ENCODE results near the gene KLHDC8A.
"Not testable (repeated sequence)": the region's sequence is repeated elsewhere in the genome, so short reads cannot be mapped to it uniquely, and the experiment has no call there.

The KLHDC8A gene, protein sequence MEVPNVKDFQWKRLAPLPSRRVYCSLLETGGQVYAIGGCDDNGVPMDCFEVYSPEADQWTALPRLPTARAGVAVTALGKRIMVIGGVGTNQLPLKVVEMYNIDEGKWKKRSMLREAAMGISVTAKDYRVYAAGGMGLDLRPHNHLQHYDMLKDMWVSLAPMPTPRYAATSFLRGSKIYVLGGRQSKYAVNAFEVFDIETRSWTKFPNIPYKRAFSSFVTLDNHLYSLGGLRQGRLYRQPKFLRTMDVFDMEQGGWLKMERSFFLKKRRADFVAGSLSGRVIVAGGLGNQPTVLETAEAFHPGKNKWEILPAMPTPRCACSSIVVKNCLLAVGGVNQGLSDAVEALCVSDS

DNA sequence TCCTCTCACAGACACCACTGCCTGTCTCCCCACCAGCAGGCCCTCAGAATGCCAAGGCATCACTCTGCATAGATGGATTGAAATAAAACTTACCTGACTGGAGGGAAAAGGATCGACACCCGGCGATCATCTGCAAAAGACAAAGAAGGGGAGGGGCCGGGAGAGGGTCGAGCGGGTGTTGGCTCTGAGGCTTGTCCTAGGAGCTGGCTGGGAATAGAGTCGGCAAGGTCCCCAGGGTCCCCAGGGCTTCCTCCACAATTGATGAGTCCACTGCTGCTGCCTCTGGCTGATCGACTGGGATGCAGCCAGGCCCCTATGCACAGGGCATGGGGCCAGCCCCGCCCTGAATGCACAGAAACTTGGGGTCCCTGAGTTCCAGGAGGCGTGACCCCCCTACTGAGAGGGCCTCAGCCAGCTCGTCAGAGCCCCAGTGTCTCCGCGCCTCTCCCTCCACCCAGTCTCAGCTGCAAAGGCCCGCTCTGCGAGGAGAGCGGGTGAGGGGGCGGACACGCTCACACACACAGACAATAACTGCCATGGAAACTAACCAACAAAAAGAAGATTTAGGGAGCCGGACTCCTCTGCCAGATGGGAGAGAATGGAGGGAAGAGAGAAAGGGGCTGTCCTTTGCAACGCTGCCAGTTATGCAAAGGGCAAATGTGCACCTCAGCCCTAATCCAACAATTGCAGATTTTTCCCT is at the start of gene KLHDC8A:
Gene KLHDC8A, minus strand, starts transcription at position 483 of the 700 bp plus-strand sequence. CDS start 13,318 bp downstream, outside the sequence.
- DNase-seq: no peak

DNA sequence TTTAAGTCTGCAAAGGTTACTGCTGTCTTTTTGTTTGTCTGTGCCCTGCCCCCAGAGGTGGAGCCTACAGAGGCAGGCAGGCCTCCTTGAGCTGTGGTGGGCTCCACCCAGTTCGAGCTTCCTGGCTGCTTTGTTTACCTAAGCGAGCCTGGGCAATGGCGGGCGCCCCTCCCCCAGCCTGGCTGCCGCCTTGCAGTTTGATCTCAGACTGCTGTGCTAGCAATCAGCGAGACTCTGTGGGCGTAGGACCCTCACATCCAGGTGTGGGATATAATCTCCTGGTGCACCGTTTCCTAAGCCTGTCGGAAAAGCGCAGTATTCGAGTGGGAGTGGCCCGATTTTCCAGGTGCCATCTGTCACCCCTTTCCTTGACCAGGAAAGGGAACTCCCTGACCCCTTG is 49.5 kb upstream of the KLHDC8A start:
- not testable (repeated sequence) for DNase-seq

DNA sequence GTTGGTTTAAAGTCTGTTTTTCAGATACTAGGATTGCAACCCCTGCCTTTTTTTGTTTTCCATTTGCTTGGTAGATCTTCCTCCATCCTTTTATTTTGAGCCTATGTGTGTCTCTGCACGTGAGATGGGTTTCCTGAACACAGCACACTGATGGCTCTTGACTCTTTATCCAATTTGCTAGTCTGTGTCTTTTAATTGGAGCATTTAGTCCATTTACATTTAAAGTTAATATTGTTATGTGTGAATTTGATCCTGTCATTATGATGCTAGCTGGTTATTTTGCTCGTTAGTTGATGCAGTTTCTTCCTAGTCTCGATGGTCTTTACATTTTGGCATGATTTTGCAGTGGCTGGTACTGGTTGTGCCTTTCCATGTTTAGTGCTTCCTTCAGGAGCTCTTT is 47.8 kb upstream of the KLHDC8A start:
- DNase-seq: not testable (repeated sequence)

DNA sequence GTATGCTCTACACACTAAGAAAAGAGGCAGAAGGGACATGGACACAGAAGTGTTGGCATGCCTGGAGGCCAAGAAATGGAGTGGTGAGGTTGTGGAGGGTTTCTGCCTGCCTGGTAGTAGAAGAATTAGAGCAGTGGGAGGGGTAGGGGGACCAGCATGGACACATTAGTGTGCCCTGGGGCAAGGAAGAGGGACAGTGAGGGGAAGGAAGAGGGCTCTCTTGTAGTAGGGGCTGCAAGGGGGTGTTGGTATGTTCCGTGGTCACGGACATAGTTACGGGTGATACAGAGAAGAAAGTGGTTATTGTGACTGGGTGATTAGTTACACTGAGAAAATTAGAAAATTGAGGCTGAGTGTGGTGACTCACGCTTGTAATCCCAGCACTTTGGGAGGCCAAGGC is 41.9 kb upstream of the KLHDC8A start:
- no peak for DNase-seq

DNA sequence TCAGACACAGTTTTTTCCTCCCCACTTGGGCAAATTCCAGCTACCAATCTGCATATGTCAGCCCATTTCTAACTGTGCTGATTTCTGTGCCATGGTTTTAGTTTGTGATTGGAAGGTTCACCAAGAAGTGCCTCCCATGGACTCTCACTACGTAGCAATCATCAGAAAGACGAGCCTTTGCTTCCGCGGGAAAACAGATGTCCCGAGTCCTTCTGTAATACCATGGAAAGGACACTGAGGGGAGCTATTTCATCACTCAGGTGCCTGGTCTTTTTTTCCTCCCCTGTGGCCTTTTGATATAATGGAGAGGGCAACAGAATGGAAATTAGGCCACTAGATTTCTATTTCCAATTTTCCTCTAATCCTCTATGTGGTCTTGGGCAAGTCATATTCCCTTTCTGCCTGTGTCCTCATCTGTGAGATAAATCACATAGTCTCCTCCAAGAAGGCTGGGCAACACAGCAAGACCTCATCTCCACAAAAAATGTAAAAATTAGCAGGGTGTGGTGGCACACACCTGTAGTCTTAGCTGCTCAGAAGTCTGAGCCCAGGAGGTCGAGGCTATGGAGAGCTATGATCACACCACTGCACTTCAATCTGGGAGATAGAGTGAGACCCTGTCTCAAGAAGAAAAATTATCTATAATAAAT is 40.4 kb upstream of the KLHDC8A start:
- DNase-seq: peak; percentile 4

DNA sequence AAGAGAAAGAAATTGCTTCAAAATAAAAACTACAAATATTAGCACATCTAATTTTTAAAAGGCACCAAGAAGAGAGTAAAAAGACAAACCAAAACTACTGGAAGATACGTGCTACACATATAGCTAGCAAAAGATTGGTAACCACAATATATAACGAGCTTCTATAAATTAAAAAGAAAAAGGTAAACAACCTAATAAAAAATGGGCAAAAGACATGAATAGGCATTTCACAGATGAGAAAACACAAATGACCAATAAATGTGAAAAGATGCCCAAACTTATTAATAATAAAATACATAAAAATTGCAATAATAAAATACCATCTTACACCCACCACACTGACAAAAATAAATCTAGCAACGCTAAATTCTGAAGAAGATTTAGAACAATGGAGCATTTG is 38.9 kb upstream of the KLHDC8A start:
- no peak for DNase-seq

DNA sequence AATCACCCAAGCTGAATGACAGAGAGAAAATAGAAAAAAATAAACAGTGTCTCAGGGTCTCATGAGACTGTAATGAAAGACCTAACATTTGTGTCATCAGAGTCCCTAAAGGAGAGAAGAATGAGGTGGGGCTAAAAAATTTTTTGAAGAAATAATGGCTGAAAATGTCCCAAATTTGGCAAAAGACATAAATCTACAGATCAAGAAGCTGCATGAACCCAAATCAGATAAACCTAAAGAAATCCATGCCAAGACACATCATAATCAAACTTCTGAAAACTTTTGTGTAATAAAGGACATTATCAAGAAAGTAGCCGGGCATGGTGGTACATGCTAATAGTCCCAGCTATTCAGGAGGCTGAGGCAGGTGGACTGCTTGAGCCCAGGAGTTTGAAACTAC is 35.9 kb upstream of the KLHDC8A start:
- DNase-seq: no peak

DNA sequence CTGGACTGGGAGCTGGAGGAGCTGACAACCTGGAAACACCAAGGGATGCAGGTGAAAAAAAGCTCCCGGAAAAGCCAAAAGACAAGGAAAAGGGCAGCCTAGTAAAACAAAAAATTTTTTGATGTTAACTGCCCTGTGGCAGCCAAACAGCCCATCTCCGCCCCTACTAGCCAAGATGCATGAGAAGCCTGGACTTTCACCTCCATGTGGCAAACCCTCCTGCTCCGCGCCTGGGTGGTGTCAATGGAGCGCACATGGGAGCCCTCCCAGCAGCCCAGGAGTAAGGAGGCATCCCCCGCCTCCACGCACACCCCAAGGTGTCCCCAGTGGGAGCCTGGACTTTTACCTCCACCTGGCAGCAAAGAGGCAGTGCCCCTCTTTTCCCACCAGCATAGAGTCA is 34.7 kb upstream of the KLHDC8A start:
- DNase-seq: no peak

DNA sequence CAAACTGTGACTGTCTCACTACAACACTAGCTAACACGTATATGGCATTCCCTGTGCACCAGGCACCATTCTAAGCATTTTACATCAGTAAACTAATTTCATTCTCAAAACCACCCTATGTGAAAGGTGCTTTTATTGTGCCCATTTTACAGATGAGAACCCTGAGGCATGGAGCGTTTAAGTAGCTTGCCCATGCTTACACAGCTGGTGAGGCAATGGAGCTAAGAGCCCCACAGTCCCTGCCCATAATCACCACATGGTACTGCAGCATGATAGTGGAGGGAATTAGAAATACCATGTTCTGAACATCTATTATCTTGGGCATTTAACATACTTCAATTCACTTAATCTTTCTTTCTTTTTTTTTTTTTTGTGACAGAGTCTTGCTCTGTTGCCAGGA is 31.1 kb upstream of the KLHDC8A start:
- DNase-seq: no peak

DNA sequence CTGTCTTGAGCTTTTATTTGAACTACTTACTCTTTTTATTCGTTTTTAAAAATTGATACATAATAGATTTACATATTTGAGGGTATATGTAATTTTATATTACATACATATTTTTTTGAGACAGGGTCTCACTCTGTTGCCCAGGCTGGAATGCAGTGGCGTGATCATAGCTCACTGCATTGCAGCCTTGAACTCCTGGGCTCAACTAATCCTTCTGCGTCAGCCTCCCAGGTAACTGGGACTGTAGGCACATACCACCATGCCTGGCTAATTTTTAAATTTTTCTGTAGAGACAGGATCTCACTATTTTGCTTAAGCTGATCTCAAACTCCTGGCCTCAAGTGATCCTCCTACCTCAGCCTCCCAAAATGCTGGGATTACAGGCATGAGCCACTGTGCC is 26.3 kb upstream of the KLHDC8A start:
- not testable (repeated sequence) for DNase-seq

DNA sequence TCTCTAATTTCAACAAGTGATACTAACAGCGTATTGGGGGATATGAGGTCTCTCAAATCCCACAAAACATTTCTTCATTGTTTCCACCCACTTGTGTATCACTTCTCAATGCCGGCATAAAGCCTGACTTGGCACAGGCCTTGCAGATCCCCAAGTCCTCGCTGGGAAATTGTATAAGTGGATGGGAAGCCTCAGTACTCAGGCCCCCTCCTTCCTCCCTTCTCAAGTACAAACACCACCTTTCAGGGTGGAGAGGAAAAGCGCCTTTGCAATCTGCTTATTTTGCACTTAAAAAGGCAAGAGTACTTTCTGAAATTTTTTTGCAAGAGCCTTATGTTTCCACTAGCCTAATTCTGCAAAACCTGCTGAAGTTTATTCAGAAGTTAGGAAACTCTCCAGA is 25.8 kb upstream of the KLHDC8A start:
- no peak for DNase-seq

DNA sequence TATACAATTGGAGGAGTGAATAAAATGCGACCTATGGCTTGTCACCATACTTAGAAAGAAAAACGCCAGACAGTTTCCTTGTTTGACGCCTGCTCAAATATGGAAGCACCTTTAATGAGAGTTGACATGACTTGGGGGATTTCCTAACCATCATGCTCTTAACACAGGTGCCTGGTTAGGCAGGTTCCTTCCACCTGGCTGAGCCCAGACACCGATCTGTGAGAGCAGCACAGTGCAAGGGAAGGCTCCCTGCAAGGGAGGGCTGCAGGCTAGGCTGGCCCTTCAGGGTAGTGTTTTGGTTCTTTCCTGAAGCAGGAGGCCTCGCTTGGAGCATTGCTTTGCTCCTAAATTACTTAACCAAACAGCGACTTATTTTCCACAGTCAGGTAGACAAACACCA is 24.6 kb upstream of the KLHDC8A start:
- DNase-seq: no peak

DNA sequence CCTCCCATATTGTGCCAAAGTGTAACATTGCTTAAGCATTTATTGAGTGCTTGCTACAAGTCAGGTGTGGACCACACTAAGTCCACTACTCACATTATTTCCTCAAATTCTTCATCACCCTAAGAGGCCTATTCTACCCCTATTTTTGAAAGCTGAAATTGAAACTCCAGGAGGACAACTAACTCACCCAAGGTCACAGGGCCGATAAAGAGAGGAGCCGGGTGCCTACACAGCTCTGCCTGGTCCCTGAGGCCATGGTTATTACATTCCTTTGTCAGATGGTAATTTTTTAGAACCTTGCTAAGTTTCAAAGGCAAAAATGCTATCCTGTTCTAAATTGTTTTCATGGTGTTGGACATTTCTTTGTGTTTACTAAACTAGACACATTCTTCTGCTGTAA is 24.2 kb upstream of the KLHDC8A start:
- no peak for DNase-seq

DNA sequence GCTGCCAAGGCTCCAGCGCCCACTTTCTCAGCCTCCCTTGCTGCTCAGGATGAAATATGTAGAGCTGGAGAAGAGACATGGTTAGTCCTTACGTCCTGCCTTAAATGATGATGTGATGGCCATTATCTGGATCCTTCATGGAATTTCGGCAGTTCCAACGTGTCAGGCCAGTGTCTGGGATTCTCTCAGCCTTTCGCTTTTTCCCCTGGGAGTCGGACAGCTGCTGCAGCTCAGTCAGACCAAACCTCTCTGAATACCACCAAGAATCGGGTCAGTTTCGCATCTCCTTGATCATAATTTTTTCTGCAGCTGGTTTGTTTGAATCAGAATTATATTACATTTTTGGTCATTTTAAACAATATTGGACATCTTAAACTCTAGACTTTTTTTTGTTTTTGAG is 22.3 kb upstream of the KLHDC8A start:
- no peak for DNase-seq

DNA sequence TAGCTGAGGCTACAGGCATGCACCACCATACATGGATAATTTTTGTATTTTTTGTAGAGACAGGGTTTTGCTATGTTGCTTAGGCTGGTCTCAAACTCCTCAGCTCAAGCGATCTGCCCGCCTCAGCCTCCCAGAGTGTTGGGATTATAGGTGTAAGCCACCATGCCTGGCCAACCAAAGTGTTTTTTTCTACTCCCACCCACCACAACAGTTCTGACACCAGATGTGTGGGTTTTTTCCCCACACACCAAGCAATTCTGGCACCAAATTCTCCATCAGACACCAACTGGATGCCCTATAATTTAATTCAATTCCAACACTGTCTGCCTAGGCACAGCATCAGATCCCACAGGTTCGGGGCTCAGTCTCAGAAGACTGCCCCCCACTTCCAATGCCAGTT is 20.6 kb upstream of the KLHDC8A start:
- no peak for DNase-seq

DNA sequence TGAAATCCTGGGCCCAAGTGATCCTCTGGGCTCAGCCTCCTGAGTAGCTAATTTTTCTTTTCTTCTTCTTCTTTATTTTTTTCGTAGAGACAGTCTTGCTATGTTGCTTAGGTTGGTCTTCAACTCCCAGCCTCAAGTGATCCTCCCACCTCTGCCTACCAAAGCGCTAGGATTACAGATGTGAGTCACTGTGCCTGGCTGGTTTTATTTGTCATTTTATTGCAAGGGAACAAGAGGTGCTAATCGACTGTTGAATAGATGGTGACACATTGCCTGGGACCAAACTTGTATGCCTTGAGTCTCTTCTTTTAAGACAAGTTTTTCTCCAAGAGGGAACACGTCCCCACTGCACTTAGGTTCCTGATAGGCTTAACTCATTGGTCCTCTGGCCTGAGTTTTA is 20.0 kb upstream of the KLHDC8A start:
- no peak for DNase-seq

DNA sequence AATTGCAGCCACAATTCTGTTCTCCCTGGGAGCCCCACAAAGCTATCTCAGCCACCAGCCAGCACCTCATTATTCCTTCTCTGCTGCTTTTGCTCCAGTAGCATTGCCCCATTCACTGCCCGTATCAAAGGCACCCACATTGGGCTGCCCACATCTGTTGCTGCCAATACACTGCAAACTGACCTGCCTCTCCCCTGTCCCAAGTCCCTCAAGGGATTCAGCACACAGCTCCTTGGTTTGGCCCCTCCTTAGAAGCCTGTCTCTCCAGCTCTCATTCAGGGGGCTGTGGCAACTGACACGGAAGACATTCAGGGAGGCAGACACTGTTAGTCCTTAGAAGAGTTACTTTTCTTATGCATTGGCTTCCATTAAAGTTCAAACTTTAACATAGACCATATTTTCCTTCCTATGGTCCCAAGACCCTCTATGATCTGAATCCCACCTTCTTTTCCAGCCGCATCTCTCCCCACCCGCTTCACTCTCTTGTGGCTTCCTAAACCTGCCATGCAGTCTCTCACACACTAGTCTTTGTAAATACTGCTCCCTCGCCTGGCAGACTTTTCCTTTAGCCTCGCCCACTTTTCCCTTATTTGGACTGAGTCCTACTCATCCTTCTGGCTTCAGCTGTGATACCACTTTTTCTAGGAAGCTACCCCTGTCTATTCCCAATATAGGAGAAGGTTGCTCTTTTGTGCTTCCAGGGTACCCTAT is 19.3 kb upstream of the KLHDC8A start:
- DNase-seq: no peak

DNA sequence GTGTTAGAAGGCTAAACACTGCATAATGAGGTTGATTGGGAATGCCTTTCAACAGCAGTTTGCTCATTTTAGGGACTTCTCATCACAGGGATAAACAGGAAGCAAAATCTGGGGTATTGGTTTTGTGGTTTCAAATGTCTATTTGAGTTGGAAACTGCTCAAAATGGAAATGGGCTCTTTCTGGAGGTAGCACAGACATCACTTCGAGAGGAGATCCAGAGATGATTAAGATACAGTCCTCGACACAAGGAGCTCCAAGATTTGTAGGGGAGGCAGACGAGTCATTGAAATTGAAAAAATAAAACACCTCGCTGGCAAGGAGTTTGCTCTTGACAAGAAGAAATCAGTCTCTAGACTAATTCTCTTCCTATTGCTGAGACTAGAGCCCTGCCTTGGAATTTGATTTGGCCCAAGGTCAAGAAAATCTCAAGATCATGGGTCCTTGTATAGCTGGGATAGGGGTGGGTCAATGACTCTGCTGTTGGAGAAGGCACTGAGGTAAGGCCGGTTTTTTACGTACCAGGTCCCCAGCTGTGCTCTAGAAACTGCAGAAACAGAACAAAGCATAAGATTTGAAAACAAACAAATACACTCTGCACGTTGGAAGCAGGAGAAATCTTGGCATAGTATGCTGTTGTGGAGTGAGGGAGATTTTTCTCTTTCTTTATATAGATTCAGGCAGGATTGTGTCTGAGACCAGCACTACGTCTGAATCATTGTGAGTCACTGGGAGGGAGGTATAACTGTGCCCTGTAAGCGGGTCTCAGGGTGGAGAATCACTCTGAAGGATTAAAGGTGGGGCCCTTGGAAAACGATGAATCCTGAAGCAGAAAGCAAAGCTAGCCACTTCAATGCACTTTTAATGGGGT is 17.7 kb upstream of the KLHDC8A start:
- DNase-seq: no peak

DNA sequence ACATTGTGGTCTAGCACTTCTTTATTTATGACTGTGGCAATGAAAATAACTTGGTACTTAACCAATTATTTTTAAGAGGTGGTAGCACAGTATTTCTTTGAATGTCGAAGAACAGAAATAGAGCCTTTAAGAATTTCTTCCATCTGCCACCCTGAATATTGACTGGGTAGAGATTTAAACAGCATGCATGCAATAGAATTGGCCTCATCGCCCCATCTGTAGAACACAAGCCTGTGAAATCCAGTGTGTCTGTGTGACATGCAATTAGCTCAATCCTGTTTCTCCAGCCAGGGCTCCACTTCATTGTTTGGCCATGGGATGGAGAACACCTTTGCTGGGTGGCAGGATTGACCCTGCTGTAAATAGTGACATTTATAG is 17.1 kb upstream of the KLHDC8A start:
- no peak for DNase-seq

DNA sequence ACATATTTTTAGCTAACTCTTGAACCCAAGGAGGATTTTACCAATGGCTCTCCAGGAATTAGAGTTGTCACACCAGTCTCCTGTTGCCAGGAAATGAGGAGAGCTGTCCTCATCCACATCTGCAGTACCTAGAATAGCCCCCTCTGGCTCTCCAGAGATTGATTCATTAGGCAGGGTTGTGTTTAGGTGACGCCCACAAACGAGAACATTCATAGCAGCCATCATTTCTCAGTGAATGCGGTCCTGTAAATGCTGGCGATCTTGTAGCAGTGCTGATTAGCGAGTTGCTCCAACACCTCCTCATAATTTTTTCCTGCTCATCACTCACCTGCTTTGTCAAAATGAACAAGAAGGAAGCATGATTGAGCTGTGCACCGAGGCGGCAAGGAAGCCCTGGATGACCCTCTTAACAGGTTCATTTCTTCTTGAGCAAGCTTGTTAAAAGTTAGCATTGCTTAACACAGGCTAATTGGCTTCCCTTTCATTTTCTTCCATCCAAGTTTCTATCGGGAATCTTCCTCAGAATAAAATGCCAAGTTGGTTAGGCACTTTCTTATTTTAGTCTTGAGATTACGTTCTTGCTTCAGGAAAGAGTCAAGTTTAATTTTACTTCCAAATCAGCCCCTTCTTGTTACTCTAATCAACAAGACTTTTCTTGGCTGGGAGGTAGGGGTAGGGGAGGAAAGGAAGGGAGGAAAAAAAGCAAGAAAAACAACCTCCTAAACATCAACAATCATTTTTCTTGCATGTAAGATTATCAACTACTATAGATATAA is 16.5 kb upstream of the KLHDC8A start:
- no peak for DNase-seq

DNA sequence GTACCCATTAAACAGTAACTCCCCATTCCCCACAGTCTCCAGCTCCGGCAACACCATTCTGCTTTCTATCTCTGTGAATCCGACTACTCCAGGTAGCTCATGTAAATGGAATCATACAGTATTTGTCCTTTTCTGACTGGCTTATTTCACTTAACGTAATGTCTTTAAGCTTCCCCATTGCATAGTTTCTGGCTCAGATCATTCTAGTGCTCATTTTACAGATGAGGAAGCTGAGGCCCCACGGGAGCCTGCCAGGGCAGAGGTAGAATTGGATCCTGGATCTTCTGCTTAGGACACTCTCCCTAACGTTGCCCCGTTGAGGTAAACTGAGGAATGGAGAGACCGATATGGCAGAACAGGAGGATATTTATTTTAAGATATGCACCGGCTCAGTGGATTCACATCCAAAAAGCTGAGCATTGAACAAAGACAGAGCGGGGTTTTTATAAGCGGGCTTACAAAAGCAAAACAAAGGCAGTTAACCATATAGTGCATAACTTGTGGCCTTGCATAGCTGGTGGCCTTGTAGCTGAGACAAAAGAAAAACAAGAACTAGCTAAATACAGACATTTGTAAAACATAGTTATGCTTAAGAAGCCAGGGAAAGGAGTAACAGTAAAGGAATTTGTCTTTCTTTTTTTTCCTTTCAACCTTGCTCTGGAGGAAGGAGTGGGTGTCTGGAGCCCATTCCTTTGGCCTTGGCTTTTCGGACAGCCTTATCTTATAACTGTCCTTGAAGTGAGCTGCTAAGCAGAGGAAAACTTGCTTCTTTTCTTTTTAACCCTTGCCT is 15.3 kb upstream of the KLHDC8A start:
- no peak for DNase-seq

Measured in NK-92 treated with Interleukin-12 subunit alpha and Interleukin-12 subunit beta, amount 100 ng/mL, for 24 hours (cell line).